H9 (cell line): ENCODE results near the gene OXTR. TPM values are rescaled to one million over a fixed set of nuclear protein-coding genes. Genes with fewer than 3 reads are reported as not detected.

Experiments used
- DNase-seq: peaks from one replicate; pipeline ENCODE4 v3.0.0-alpha.2; 2017
- H2AFZ ChIP-seq: one replicate; pipeline ENCODE4 v1.6.1; 2013; ENCODE audit warnings: mild to moderate bottlenecking, low read length, control low read depth, moderate library complexity
- H2AK5ac ChIP-seq: 2 replicates; pipeline ENCODE4 v1.6.1; 2013; ENCODE audit warnings: low read length, control low read depth, mixed read lengths; ENCODE audit not compliant: insufficient read length
- H2BK120ac ChIP-seq: one replicate; pipeline ENCODE4 v1.6.1; 2013; ENCODE audit warnings: low read depth, mild to moderate bottlenecking, low read length, control low read depth, inconsistent platforms; ENCODE audit not compliant: poor library complexity, severe bottlenecking
- H2BK12ac ChIP-seq: 2 replicates; pipeline ENCODE4 v1.6.1; 2013; ENCODE audit warnings: low read length, control low read depth, mixed read lengths, low read depth; ENCODE audit not compliant: insufficient read length
- H2BK15ac ChIP-seq: 2 replicates; pipeline ENCODE4 v1.6.1; 2013; ENCODE audit warnings: low read depth, low read length, control low read depth
- H2BK20ac ChIP-seq: one replicate; pipeline ENCODE4 v1.6.1; 2013; ENCODE audit warnings: low read depth, mild to moderate bottlenecking, low read length, control low read depth, inconsistent platforms; ENCODE audit not compliant: poor library complexity, severe bottlenecking
- H2BK5ac ChIP-seq: 2 replicates; pipeline ENCODE4 v1.6.1; 2013; ENCODE audit warnings: low read length, control low read depth, mixed read lengths; ENCODE audit not compliant: insufficient read length
- H3K14ac ChIP-seq: 2 replicates; pipeline ENCODE4 v1.6.1; 2013; ENCODE audit warnings: low read length, control low read depth; ENCODE audit not compliant: insufficient read depth
- H3K18ac ChIP-seq: 2 replicates; pipeline ENCODE4 v1.6.1; 2013; ENCODE audit warnings: low read depth, mild to moderate bottlenecking, mixed read lengths, low read length, control low read depth; ENCODE audit not compliant: insufficient read length
- H3K23ac ChIP-seq: 2 replicates; pipeline ENCODE4 v1.6.1; 2013; ENCODE audit warnings: low read length, control low read depth, mixed read lengths, low read depth; ENCODE audit not compliant: insufficient read length
- H3K23me2 ChIP-seq: 2 replicates; pipeline ENCODE4 v1.6.1; 2013; ENCODE audit warnings: low read depth, mild to moderate bottlenecking, mixed read lengths, low read length, control low read depth; ENCODE audit not compliant: insufficient read length, poor library complexity, severe bottlenecking
- H3K27ac ChIP-seq: 2 replicates; pipeline ENCODE4 v1.5.1; 2013; ENCODE audit warnings: low read length, control low read depth, mixed read lengths, low read depth; ENCODE audit not compliant: insufficient read length
- H3K27me3 ChIP-seq: 2 replicates; pipeline ENCODE4 v1.6.1; 2013; ENCODE audit warnings: low read length, control low read depth, inconsistent platforms; ENCODE audit not compliant: insufficient read depth
- H3K4ac ChIP-seq: 2 replicates; pipeline ENCODE4 v1.6.1; 2013; ENCODE audit warnings: low read depth, mild to moderate bottlenecking, control low read depth, inconsistent platforms, low read length, moderate library complexity
- H3K4me1 ChIP-seq: 2 replicates; pipeline ENCODE4 v1.6.1; 2013; ENCODE audit warnings: low read length, control low read depth, inconsistent platforms; ENCODE audit not compliant: insufficient read depth
- H3K4me2 ChIP-seq: 2 replicates; pipeline ENCODE4 v1.6.1; 2013; ENCODE audit warnings: low read length, control low read depth, mixed read lengths; ENCODE audit not compliant: insufficient read length, insufficient read depth
- H3K56ac ChIP-seq: 2 replicates; pipeline ENCODE4 v1.6.1; 2013; ENCODE audit warnings: low read depth, mild to moderate bottlenecking, mixed read lengths, low read length, control low read depth; ENCODE audit not compliant: insufficient read length
- H3K79me1 ChIP-seq: 2 replicates; pipeline ENCODE4 v1.6.1; 2013; ENCODE audit warnings: low read depth, mild to moderate bottlenecking, moderate library complexity, low read length, control low read depth, inconsistent platforms; ENCODE audit not compliant: insufficient read depth, poor library complexity, severe bottlenecking
- H3K79me2 ChIP-seq: 2 replicates; pipeline ENCODE4 v1.6.1; 2013; ENCODE audit warnings: low read length, control low read depth, inconsistent platforms; ENCODE audit not compliant: insufficient read depth
- H3K9ac ChIP-seq: 2 replicates; pipeline ENCODE4 v1.6.1; 2013; ENCODE audit warnings: low read length, control low read depth, mixed read lengths; ENCODE audit not compliant: insufficient read length; ENCODE audit errors: extremely low read depth
- H3K9me3 ChIP-seq: one replicate; pipeline ENCODE4 v1.6.1; 2013; ENCODE audit warnings: low read depth, low read length, inconsistent platforms; ENCODE audit not compliant: control insufficient read depth
- H3T11ph ChIP-seq: one replicate; pipeline ENCODE4 v1.6.1; 2013; ENCODE audit warnings: mild to moderate bottlenecking, low read length, control low read depth, inconsistent platforms
- H4K20me1 ChIP-seq: one replicate; pipeline ENCODE4 v1.6.1; 2013; ENCODE audit not compliant: control insufficient read depth, insufficient read length, insufficient read depth
- H4K5ac ChIP-seq: 2 replicates; pipeline ENCODE4 v1.6.1; 2013; ENCODE audit warnings: low read depth, mild to moderate bottlenecking, mixed read lengths, low read length, control low read depth; ENCODE audit not compliant: insufficient read length
- H4K8ac ChIP-seq: replicated peaks from 2 replicates; pipeline ENCODE4 v1.6.1; 2013; ENCODE audit warnings: low read length, control low read depth, mixed read lengths, low read depth; ENCODE audit not compliant: insufficient read length
- H4K91ac ChIP-seq: 2 replicates; pipeline ENCODE4 v1.6.1; 2013; ENCODE audit warnings: low read depth, mild to moderate bottlenecking, moderate library complexity, mixed read lengths, low read length, control low read depth; ENCODE audit not compliant: insufficient read length
- H3K27ac Mint-ChIP-seq, 3 experiments: 2 replicates in 2 of 3; 3 replicates in 1 of 3; pipeline ENCODE4 v1.8.0; 2020 to 2021; ENCODE audit warnings: mixed read lengths in 3 of 3, mild to moderate bottlenecking in 1 of 3, moderate library complexity in 1 of 3
- H3K27me3 Mint-ChIP-seq: 2 replicates; pipeline ENCODE4 v1.8.0; 2021; ENCODE audit warnings: low read depth, mild to moderate bottlenecking, moderate library complexity, mixed read lengths
- H3K36me3 Mint-ChIP-seq, 3 experiments: 2 replicates in 2 of 3; 3 replicates in 1 of 3; pipeline ENCODE4 v1.8.0; 2020 to 2021; ENCODE audit warnings: low read depth in 3 of 3, mixed read lengths in 3 of 3; ENCODE audit not compliant: insufficient read depth in 1 of 3
- H3K4me1 Mint-ChIP-seq, 2 experiments: 2 replicates each; pipeline ENCODE4 v1.8.0; 2020; ENCODE audit warnings: mixed read lengths in 2 of 2
- H3K4me3 Mint-ChIP-seq, 2 experiments: 2 replicates in 1 of 2; 3 replicates in 1 of 2; pipeline ENCODE4 v1.8.0; 2020 to 2021; ENCODE audit warnings: mild to moderate bottlenecking in 2 of 2, mixed read lengths in 2 of 2, moderate library complexity in 1 of 2
- H3K9me3 Mint-ChIP-seq, 2 experiments: 2 replicates in 1 of 2; 3 replicates in 1 of 2; pipeline ENCODE4 v1.8.0; 2020; ENCODE audit warnings: mild to moderate bottlenecking in 2 of 2, mixed read lengths in 2 of 2, moderate library complexity in 1 of 2
- CTCF ChIP-seq: fragments of 200-600 bp; sonication (generic); conservative IDR thresholded peaks from 3 replicates; pipeline ENCODE4 v1.8.0; 2021; ENCODE audit warnings: antibody characterized with exemption, mild to moderate bottlenecking
- WGBS: extraction: QIAGEN DNeasy Blood & Tissue Kit; methylation state at CpG from one replicate; pipeline ENCODE4 v1.1.7; 2013; ENCODE audit warnings: missing lambda C conversion rate, low lambda C conversion rate, mixed read lengths; ENCODE audit not compliant: insufficient read length; ENCODE audit errors: extremely low coverage; 5-methylcytosine and 5-hydroxymethylcytosine counted together
- total RNA-seq: library from RNA; stranded (reverse); gene quantifications from 2 replicates; pipeline ENCODE4 v1.2.1, GENCODE V29; 2021

OXTR gene
- total RNA-seq, 1 experiment from 2014 or later = 1.7 TPM

- H3K9me3 Mint-ChIP-seq = no peaks in the 10 kb centered on the region; a peak in 1 of 5 replicates
- Histone ChIP-seq H3K9me3 (no peaks in the 10 kb centered on the region), H3K18ac (no peak overlapping the region), H2BK120ac (no peak overlapping the region), H3K4me2 (no peak overlapping the region), H3K79me1 (no peaks in the 10 kb centered on the region), H2BK15ac (no peak overlapping the region), H4K5ac (no peak overlapping the region), H4K91ac (no peak overlapping the region), H3T11ph (no peak overlapping the region), H2AFZ (no peak overlapping the region), H3K9ac (no peak overlapping the region), H2AK5ac (no peak overlapping the region), H3K4ac (no peak overlapping the region), H4K8ac (no peak overlapping the region), H3K79me2 (no peaks in the 10 kb centered on the region), H3K23ac (no peak overlapping the region), H4K20me1 (no peaks in the 10 kb centered on the region), H2BK5ac (no peak overlapping the region), H3K27me3 (no peaks in the 10 kb centered on the region), H3K27ac (no peak overlapping the region), H3K23me2 (peaks cover 3% of the 10 kb centered on the region), H3K14ac (no peak overlapping the region; the same call in 1 of the 2 replicates), H3K4me1 (peaks cover 7% of the 10 kb centered on the region; the same call in 1 of the 2 replicates), H3K56ac (no peak overlapping the region), H2BK12ac (no peak overlapping the region), H2BK20ac (no peak overlapping the region)
- H3K27ac Mint-ChIP-seq = no peak overlapping the region
- no peak overlapping the region for H3K4me3 Mint-ChIP-seq
- H3K36me3 Mint-ChIP-seq = no peaks in the 10 kb centered on the region
- TF ChIP-seq CTCF = no peak
- DNase-seq = no peak
- peaks cover 41% of the 10 kb centered on the region for H3K27me3 Mint-ChIP-seq
- no CpG with 5 or more reads among the region's 4 CpGs for WGBS
- peaks cover 21 to 26% of the 10 kb centered on the region in 2 experiments for H3K4me1 Mint-ChIP-seq
Observed at GRCh38 chr3:8737301-8737700, 32.1 kb downstream of the OXTR start.
